Fibroblast of lung (primary cell): ENCODE measurements around the gene LCLAT1.

ENCODE experiments used
- CTCF ChIP-seq, 2 donors: IDR thresholded peaks in 1 of 2; conservative IDR thresholded peaks in 1 of 2; 1 replicate in 1 of 2; 2 replicates in 1 of 2; pipeline ENCODE4 v1.5.1; 2011 to 2012; ENCODE audit warnings: low read length in 2 of 2, control low read depth in 1 of 2, inconsistent platforms in 1 of 2, low read depth in 1 of 2, mild to moderate bottlenecking in 1 of 2
- EZH2 ChIP-seq: IDR thresholded peaks from 2 replicates; pipeline ENCODE4 v1.5.1; 2012; ENCODE audit warnings: low read length, control low read depth, mild to moderate bottlenecking; ENCODE audit errors: missing control alignments

GRCh38 chr2:30441023-30441422, 6.0 kb upstream of the LCLAT1 start:
- no peak for TF ChIP-seq CTCF (conservative IDR thresholded peaks at IDR 0.05 in 1 of 2, IDR thresholded peaks at IDR 0.05 in 1 of 2; ENCODE audit: low read depth in 1 of 2, low read length in 2 of 2)
- no peak for TF ChIP-seq EZH2
